HG03342 (cell line): ENCODE measurements around the gene FOSB.

Experiments
- ATAC-seq: cut with Tn5 transposase; IDR thresholded peaks from one replicate; pipeline ENCODE4 v1.9.1; 2021; ENCODE audit warnings: mild to moderate bottlenecking, moderate library complexity; ENCODE audit not compliant: unreplicated experiment

FOSB gene

DNA sequence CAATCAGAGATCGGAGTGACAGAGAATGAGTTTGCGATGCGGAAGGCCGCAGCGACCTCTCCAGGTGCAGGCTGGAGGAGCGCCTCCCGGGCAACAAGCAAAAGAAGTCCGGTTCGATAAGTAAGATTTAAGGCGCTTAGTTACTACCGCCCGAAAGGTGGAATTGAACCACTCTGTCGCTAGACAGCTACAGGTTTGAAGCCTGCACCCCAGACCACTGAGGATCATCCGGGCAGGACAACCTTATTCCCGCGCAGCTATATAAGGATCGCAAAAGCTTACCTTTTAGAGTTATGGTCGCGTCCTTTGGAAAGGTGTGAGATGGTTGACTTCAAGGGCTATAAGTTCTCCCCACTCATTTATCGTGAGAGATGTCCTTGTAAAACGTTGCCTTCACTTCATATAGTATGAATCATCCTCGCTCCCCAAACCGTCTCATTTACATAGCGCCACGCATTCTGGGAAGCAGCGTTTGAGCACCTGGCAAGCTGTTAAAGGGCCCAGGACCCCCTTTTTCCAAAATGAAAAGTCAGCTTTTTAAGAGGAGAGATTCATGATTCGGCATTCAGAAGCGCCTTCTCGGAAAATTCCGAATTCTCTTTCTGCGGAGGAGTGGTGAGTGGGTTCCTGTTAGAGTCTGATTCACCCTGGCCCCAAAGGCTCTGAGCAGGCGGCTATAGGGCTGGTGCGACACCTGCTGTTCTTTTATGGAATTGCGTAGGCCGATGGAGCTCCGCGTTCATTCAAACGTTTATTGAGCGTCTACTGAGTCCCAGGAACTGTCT lies 10.8 kb downstream of the FOSB start:
- ATAC-seq = peak; percentile 60

GRCh38 chr19:45483033-45483432 lies 15.2 kb downstream of the FOSB start:
- ATAC-seq = no peak

- ATAC-seq = no peak
Measured at GRCh38 chr19:45484273-45484945, 16.6 kb downstream of the FOSB start.

GRCh38 chr19:45485305-45486077 lies 17.7 kb downstream of the FOSB start:
- peak; percentile 82 for ATAC-seq

DNA sequence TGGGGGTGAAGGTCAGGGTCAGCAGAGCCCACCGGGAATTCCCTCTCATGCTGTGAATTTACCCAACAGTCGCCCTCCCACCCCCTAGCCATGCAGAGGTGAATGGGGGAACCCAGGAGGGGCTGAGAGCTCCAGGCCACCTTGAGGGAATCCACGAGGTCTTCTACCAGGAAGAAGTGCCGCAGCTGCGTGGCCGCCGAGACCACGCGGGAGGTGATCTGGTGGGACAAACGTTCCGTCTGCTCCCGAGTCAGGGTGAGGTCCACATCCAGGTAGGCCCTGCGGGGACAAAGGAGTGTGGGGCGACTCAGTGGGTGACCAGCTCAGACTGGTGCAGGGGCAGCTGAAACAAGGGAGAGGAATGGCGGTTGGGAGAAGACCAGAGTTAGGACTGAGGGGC lies 20.9 kb downstream of the FOSB start:
- no peak for ATAC-seq

- no peak for ATAC-seq
Measured at GRCh38 chr19:45489216-45489855, 21.5 kb downstream of the FOSB start.

DNA sequence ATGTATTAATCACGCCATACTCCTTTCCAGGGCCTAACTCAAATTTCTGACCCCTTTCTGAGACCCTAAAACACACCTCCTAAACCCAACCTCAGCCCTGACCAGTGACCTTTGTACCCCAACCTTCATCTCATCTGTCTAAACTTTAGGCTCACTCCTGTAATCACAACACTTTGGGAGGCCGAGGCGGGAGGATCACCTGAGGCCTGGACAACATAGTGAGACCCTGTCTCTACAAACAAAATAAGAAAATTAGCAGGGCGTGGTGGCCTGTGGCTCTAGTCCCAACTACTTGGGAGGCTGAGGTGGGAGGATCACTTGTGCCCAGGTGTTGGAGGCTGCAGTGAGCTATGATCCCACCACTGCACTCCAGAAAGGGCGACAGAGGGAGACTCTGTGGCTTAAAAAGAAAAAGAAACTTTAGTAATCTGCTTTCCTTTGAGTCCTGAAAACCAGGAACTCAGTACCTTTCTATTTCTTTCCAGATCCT lies 24.4 kb downstream of the FOSB start:
- no peak for ATAC-seq

DNA sequence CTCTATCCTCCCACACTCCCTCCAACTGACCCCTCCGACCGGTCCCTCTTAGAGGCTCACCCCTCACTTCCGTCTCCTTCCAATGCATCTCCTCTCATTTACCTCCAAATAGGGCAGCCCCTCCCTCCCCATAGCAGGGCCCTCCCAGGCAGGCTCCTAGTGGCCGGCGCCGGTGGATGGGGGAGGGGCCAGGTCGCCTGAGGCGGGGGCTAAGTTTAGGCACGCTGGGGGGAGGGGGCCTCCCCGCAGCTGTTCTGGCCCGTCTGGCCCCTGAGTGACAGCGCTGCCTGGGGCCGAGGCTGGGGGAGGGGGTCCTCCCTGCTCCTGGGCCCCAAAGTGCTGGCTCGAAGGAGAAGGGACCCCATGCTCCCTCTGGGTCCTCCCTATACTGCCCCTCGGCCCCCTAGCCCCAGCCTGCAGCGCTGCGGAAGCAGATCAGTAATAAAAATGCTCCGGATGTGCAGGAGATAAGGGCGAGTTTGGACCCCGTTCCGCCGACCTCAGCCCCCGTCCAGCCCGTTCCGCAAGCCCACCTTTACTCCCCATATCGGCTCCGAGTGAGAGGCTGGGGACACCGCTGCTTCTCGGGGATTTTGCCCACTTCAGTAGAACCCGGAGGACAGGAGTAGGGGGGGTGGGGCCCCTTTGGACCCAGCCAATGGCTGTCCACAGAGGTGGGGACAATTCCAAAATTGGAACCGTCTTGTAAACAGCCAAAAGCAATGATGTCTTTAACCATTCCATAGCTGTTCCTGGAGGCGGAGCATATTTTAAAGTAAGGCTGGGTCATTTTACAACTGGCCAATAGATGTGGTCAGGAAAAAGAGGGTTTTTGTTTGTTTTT lies 25.1 kb downstream of the FOSB start:
- ATAC-seq = no peak

GRCh38 chr19:45494261-45494916 lies 26.6 kb downstream of the FOSB start:
- ATAC-seq = no peak

DNA sequence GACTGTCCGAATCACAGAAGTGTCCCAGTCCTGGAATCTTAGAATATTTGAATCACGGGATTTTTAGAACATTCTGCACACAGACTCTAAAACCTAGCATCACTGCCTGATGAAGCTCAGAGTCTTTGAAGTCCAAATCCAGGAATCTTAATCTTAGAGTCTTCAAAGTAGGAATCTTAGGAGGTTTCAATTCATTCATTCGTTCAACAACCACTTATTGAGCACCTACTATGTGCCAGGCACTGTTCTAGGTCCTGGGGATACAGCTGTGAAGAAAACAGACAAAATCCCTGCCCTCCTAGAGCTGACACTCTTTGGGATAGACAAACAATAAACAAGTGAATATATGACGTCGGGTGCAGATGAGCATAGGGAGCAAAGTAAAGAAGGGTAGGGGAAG lies 27.4 kb downstream of the FOSB start:
- ATAC-seq = no peak

DNA sequence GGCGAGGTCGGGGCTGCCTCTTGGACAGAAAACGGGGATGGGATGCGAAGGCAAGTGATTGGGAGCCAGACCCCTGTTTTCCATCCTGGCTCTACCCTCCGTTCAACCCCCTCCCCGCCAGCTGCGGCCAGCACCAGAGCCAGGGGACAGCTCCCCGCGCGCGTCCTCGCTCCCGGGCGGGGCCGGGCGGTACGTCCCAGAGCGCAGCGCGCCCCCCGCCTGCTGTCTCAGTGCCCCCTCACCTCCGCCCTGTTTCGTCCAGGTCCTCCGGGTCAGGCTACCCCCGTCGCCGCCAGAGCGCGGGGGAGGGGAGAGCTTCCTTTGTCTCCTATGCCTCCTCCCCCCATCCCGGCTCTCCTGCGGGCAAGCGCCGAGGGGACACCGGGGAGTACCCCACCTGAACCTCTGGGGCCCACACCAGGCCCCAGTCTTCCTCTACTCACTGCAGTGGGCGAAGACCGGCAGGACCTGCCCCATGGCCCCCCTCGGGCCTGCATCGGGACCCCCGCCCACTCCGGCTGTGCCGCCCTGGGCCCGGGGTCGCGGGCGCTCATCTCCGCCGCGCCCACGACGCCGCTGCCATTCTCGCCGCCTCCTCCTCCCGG lies 28.7 kb downstream of the FOSB start:
- no peak for ATAC-seq

- ATAC-seq = no peak
Measured at GRCh38 chr19:45497791-45498190, 30.0 kb downstream of the FOSB start.

- ATAC-seq = no peak
Measured at GRCh38 chr19:45498411-45499195, 30.8 kb downstream of the FOSB start, which contains the start of gene PPM1N. Gene PPM1N (plus strand): TSS chr19:45498443. CDS start chr19:45498473, 30 bp downstream.

DNA sequence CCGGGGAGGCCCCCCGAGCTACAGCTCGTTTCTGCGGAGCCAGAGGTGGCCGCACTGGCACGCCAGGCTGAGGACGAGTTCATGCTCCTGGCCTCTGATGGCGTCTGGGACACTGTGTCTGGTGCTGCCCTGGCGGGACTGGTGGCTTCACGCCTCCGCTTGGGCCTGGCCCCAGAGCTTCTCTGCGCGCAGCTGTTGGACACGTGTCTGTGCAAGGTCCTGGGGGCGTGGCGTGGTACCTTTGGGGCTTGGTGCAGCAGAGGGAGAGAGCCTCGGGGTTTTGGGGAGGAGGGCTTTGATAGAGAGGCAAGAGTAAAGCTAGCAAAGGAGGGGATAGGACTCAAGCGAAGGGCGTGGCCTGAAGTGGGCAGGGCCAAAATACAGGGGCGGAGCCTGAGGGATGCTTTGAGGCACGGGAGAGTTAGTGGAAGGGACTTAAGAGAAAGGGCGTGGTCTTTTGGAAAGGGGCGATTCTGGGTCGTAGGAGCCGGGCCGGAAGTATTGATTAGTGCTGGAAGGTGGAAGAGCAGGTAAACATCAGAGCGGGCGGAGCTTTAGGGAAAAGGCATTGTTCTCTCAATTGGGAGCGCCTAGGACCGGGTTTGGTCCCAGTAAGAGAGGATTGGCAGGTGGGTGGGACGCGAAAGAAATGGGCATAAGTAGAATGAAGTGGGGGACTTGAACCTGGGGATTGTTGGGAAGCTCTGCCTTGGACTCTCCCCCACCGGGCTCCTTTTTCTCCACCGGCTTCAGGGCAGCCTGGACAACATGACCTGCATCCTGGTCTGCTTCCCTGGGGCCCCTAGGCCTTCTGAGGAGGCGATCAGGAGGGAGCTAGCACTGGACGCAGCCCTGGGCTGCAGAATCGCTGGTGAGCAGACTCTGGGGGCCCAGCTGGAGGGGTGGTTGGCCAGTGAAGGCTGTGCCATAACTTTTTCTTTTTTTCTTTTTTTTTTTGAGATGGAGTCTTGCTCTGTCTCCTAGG lies 31.7 kb downstream of the FOSB start:
- no peak for ATAC-seq

DNA sequence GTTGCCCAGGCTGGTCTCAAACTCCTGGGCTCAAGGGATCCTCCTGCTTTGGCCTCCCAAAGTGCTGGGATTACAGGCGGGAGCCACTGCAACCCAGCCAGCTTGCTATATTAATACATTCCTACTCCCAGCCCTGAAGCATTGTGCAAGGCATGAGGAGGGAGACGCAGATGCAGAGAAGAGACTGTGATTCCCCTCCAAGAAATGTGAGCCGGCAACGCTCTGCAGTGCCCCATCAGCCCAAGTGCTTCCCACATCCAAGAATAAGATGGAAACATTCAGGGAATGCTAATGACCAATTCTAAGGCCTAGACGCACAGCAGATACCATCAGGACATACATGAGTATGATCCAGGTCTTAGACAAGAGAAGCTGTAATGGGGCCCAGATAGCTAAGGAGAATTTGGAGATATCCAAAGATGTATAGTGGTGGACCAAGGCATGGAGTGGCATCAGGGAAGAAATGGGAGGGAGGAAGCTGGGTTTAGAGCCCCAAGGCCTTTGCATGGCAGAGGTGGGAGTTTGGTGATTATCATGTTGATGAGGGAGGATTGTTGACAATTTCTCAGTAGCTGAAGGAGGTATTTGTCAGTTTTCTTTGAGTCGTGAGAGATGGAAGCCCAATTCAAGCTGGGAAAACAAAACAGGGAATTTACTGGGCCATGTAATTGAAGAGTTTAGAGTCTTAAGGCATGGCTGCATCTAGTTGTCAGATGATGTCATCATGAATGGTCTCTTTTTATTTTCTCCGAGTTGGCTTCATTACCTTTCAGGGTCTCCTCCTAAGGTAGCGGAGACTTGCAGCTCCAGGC lies 33.3 kb downstream of the FOSB start:
- ATAC-seq = no peak

DNA sequence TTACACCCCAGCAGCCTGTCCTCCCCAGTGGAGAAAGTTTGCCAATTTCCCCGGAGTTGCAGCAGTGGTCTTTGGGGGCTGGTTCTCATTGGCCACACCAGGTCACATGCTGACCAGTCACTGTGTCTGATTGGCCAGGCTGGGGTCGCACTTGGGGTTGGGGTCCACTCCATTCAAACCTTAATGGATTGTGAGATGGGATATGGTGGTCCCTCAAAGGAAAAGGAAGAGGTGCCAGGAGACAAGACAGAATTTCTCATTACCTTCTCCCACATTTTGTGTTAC lies 33.9 kb downstream of the FOSB start:
- ATAC-seq = no peak

DNA sequence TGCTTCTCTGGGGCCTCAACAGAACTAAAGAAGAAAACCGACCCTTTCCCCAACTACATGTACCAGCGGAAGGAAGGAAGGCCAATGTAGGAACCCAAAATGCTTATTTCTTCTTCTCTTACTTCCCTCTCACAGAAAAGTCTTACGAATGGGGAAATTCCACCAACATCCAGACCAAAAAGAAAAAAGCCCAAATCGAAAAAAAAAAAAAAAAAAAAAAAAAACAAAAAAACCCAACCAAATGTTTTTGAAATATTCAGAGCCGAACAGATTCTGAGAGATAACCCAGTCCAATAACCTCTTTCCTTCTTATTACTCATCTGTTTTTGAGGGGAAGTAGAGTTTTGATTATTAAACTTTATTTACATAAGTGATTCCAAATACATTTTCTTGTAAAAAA lies 34.3 kb downstream of the FOSB start:
- no peak for ATAC-seq
